ENCODE results near the gene CLN6. TPM values are rescaled to one million over a fixed set of nuclear protein-coding genes. Genes with fewer than 3 reads are reported as not detected.
A peak's percentile ranks its signal among the peaks of the same experiment; 100 is the strongest.

Gene CLN6
- total RNA-seq, 1 experiment from 2014 or later: 71.9 TPM

GRCh38 chr15:68228971-68229385 lies 550 bp downstream of the CLN6 start:
- Histone ChIP-seq H3K27ac (ENCODE audit: insufficient read length, low read depth, low read length) (no peak overlapping the region), H3K9ac (ENCODE audit: extremely low read depth, insufficient read length, low read length) (peak overlapping the region; percentile 81), H2BK5ac (ENCODE audit: insufficient read length, low read length) (no peak overlapping the region), H3K27me3 (ENCODE audit: insufficient read depth, low read length) (no peaks in the 10 kb centered on the region), H2AFZ (ENCODE audit: low read length) (no peak overlapping the region), H4K8ac (replicated peaks; ENCODE audit: insufficient read length, low read depth, low read length) (no peak overlapping the region), H3K18ac (ENCODE audit: insufficient read length, low read depth, low read length) (peak overlapping the region; percentile 93), H4K20me1 (ENCODE audit: control insufficient read depth, insufficient read depth, insufficient read length) (no peaks in the 10 kb centered on the region), H3K79me1 (ENCODE audit: insufficient read depth, low read depth, low read length, poor library complexity, severe bottlenecking) (peaks cover 5% of the 10 kb centered on the region), H2BK15ac (ENCODE audit: low read depth, low read length) (no peak overlapping the region), H3K23me2 (ENCODE audit: insufficient read length, low read depth, low read length, poor library complexity, severe bottlenecking) (peaks cover 16% of the 10 kb centered on the region), H3K4ac (ENCODE audit: low read depth, low read length) (no peak overlapping the region; the same call in 1 of the 2 replicates), H3K79me2 (ENCODE audit: insufficient read depth, low read length) (peaks cover 21% of the 10 kb centered on the region; the same call in 1 of the 2 replicates), H3K9me3 (ENCODE audit: control insufficient read depth, low read depth, low read length) (no peaks in the 10 kb centered on the region), H2BK12ac (ENCODE audit: insufficient read length, low read depth, low read length) (no peak overlapping the region), H2AK5ac (ENCODE audit: insufficient read length, low read length) (no peak overlapping the region), H2BK120ac (ENCODE audit: low read depth, low read length, poor library complexity, severe bottlenecking) (no peak overlapping the region), H4K91ac (ENCODE audit: insufficient read length, low read depth, low read length) (no peak overlapping the region), H3K14ac (ENCODE audit: insufficient read depth, low read length) (peak overlapping the region; percentile 88), H3T11ph (ENCODE audit: low read length) (no peak overlapping the region), H3K4me1 (ENCODE audit: insufficient read depth, low read length) (peaks cover 12% of the 10 kb centered on the region; the same call in 1 of the 2 replicates), H4K5ac (ENCODE audit: insufficient read length, low read depth, low read length) (peak overlapping the region; percentile 6), H3K4me2 (ENCODE audit: insufficient read depth, insufficient read length, low read length) (peak overlapping the region; percentile 98), H3K23ac (ENCODE audit: insufficient read length, low read depth, low read length) (no peak overlapping the region), H2BK20ac (ENCODE audit: low read depth, low read length, poor library complexity, severe bottlenecking) (no peak overlapping the region), H3K56ac (ENCODE audit: insufficient read length, low read depth, low read length) (no peak overlapping the region)
- H3K27ac Mint-ChIP-seq: peak overlapping the region in 2 of 3 experiments; percentile 65 to 85; a peak in 4 of 7 replicates
- peaks cover 35 to 40% of the 10 kb centered on the region in 2 experiments for H3K4me1 Mint-ChIP-seq
- no CpG with 5 or more reads among the region's 39 CpGs for WGBS (ENCODE audit: extremely low coverage, insufficient read length, low lambda C conversion rate)
- H3K27me3 Mint-ChIP-seq (ENCODE audit: low read depth): peaks cover 16% of the 10 kb centered on the region
- DNase-seq: no peak
- H3K9me3 Mint-ChIP-seq: peaks cover 0 to 6% of the 10 kb centered on the region in 2 experiments; a peak in 2 of 5 replicates
- H3K36me3 Mint-ChIP-seq (ENCODE audit: insufficient read depth in 1 of 3, low read depth in 3 of 3): peaks cover 5 to 16% (median 8%) of the 10 kb centered on the region in 3 experiments
- H3K4me3 Mint-ChIP-seq: peak overlapping the region; percentile 82 to 90
- TF ChIP-seq CTCF (conservative IDR thresholded peaks at IDR 0.05): no peak

All from H9 (cell line).